SK-N-SH (cell line): Measurements from ENCODE around the gene SPAG5. TPM values are rescaled to one million over a fixed set of nuclear protein-coding genes. Genes with fewer than 3 reads are reported as not detected.

ENCODE experiments used
- CTCF ChIA-PET: fragments of 300-600, 350-600 bp; formaldehyde crosslinking; extraction: SDS; loops from one replicate; lab custom pipeline; 2021; lab: Yijun Ruan, JAX
- POLR2A ChIA-PET: fragments of 350-600 bp; sonication (Branson Sonifier 250); formaldehyde crosslinking; extraction: SDS; loops from one replicate; lab custom pipeline; 2020; ENCODE audit warnings: antibody characterized with exemption, inconsistent platforms; lab: Yijun Ruan, JAX
- DNase-seq: peaks from one replicate; pipeline ENCODE4 v3.0.0; 2012
- H2AFZ ChIP-seq: fragments of 200-600 bp; sonication (generic); 2 replicates; pipeline ENCODE4 v1.8.1; 2016; ENCODE audit warnings: antibody characterized with exemption, mild to moderate bottlenecking, low read depth
- H3F3A ChIP-seq: fragments of 200-600 bp; sonication (generic); replicated peaks from 2 replicates; pipeline ENCODE3; 2016; ENCODE audit warnings: antibody characterized with exemption, mild to moderate bottlenecking; ENCODE audit not compliant: insufficient read depth
- H3K27ac ChIP-seq, 2 experiments: fragments of 200-500 bp in 1 of 2; fragments of 200-600 bp in 1 of 2; sonication (Bioruptor generic) in 1 of 2; sonication (generic), shearing (Covaris generic) in 1 of 2; 2 replicates each; pipeline versions ENCODE4 v1.5.1 to v1.6.1; 2014 to 2016; ENCODE audit warnings: low read depth in 2 of 2, inconsistent platforms in 1 of 2, low read length in 1 of 2, mild to moderate bottlenecking in 1 of 2, mixed read lengths in 1 of 2
- H3K27me3 ChIP-seq: fragments of 200-600 bp; sonication (generic), shearing (Covaris generic); 2 replicates; pipeline ENCODE4 v1.6.1; 2016; ENCODE audit warnings: mixed run types; ENCODE audit not compliant: insufficient read depth
- H3K36me3 ChIP-seq, 2 experiments: fragments of 200-500 bp in 1 of 2; fragments of 200-600 bp in 1 of 2; sonication (Bioruptor generic) in 1 of 2; sonication (generic) in 1 of 2; replicated peaks in 1 of 2; 2 replicates each; pipeline versions ENCODE3 to v1.5.1; 2014 to 2016; ENCODE audit warnings: low read length in 1 of 2, mild to moderate bottlenecking in 1 of 2; ENCODE audit not compliant: insufficient read depth in 2 of 2, control insufficient read depth in 1 of 2
- H3K4me1 ChIP-seq, 2 experiments: fragments of 200-500 bp in 1 of 2; fragments of 200-600 bp in 1 of 2; sonication (Bioruptor generic) in 1 of 2; sonication (generic), shearing (Covaris generic) in 1 of 2; 2 replicates each; pipeline versions ENCODE4 v1.5.1 to v1.6.1; 2014 to 2016; ENCODE audit warnings: low read depth in 1 of 2, low read length in 1 of 2, mixed run types in 1 of 2; ENCODE audit not compliant: insufficient read depth in 2 of 2, control insufficient read depth in 1 of 2
- H3K4me2 ChIP-seq: fragments of 200-600 bp; sonication (generic), shearing (Covaris generic); 2 replicates; pipeline ENCODE4 v1.6.1; 2017; ENCODE audit warnings: mixed run types
- H3K4me3 ChIP-seq, 2 experiments: fragments of 200-500 bp in 1 of 2; fragments of 200-600 bp in 1 of 2; sonication (Bioruptor generic) in 1 of 2; sonication (generic), shearing (Covaris generic) in 1 of 2; 2 replicates each; pipeline versions ENCODE4 v1.5.1 to v1.8.1; 2014 to 2016; ENCODE audit warnings: low read depth in 2 of 2, inconsistent platforms in 1 of 2, low read length in 1 of 2, mild to moderate bottlenecking in 1 of 2, mixed read lengths in 1 of 2, moderate library complexity in 1 of 2
- H3K79me2 ChIP-seq: fragments of 200-600 bp; sonication (generic); 2 replicates; pipeline ENCODE4 v1.8.1; 2017; ENCODE audit warnings: mild to moderate bottlenecking; ENCODE audit not compliant: insufficient read depth
- H3K9ac ChIP-seq: fragments of 200-600 bp; sonication (generic); 2 replicates; pipeline ENCODE4 v1.6.1; 2017; ENCODE audit warnings: mixed run types
- H3K9me2 ChIP-seq: fragments of 200-600 bp; sonication (generic); 2 replicates; pipeline ENCODE4 v1.6.1; 2017; ENCODE audit warnings: mixed run types
- H3K9me3 ChIP-seq: fragments of 200-600 bp; sonication (generic); 2 replicates; pipeline ENCODE4 v1.6.1; 2017; ENCODE audit warnings: mixed run types, mild to moderate bottlenecking, moderate library complexity
- H4K20me1 ChIP-seq: fragments of 200-600 bp; sonication (generic); 2 replicates; pipeline ENCODE4 v1.6.1; 2017; ENCODE audit warnings: mild to moderate bottlenecking, mixed run types; ENCODE audit not compliant: insufficient read depth
- CTCF ChIP-seq: fragments of 200-600 bp; sonication (generic); IDR thresholded peaks from 2 replicates; pipeline ENCODE4 v1.6.1; 2017; ENCODE audit warnings: antibody characterized with exemption, mild to moderate bottlenecking, moderate library complexity
- ELF1 ChIP-seq: IDR thresholded peaks from 2 replicates; pipeline ENCODE4 v1.4.0; 2012
- EZH2phosphoT487 ChIP-seq: fragments of 200-600 bp; sonication (generic); IDR thresholded peaks from 2 replicates; pipeline ENCODE4 v1.6.1; 2017; ENCODE audit warnings: low read depth, mixed run types, mild to moderate bottlenecking, antibody characterized with exemption, moderate library complexity, borderline replicate concordance
- FOSL2 ChIP-seq: IDR thresholded peaks from 2 replicates; pipeline ENCODE4 v1.4.0; 2012; ENCODE audit warnings: low read depth, mild to moderate bottlenecking, moderate library complexity, borderline replicate concordance
- GABPA ChIP-seq: IDR thresholded peaks from 2 replicates; pipeline ENCODE4 v1.4.0; 2012; ENCODE audit warnings: low read depth, mild to moderate bottlenecking
- GATA2 ChIP-seq: sonication (generic); formaldehyde crosslinking; IDR thresholded peaks from 2 replicates; pipeline ENCODE4 v1.5.0; 2020; ENCODE audit warnings: mild to moderate bottlenecking, missing genetic modification reagents
- MAX ChIP-seq: IDR thresholded peaks from 2 replicates; pipeline ENCODE4 v1.4.0; 2012; ENCODE audit warnings: low read depth
- NFIC ChIP-seq: IDR thresholded peaks from 2 replicates; pipeline ENCODE4 v1.4.0; 2012; ENCODE audit warnings: borderline replicate concordance
- NRF1 ChIP-seq: IDR thresholded peaks from 2 replicates; pipeline ENCODE4 v1.6.1; 2012; ENCODE audit warnings: low read depth, mild to moderate bottlenecking, low read length
- PBX3 ChIP-seq: IDR thresholded peaks from 2 replicates; pipeline ENCODE4; 2012
- RAD21 ChIP-seq: IDR thresholded peaks from 2 replicates; pipeline ENCODE4 v1.6.1; 2012; ENCODE audit warnings: mild to moderate bottlenecking, low read length
- RCOR1 ChIP-seq: fragments of 150-350 bp; IDR thresholded peaks from 2 replicates; pipeline ENCODE4 v1.6.1; 2017; ENCODE audit warnings: antibody characterized with exemption, low read length
- REST ChIP-seq: IDR thresholded peaks from 2 replicates; pipeline ENCODE4 v1.6.1; 2012; ENCODE audit warnings: mild to moderate bottlenecking, low read depth, low read length, moderate library complexity
- SIN3A ChIP-seq: IDR thresholded peaks from 2 replicates; pipeline ENCODE4 v1.6.1; 2012; ENCODE audit warnings: low read depth, mild to moderate bottlenecking, low read length, moderate library complexity, borderline replicate concordance
- TAF1 ChIP-seq: IDR thresholded peaks from 2 replicates; pipeline ENCODE4 v1.6.1; 2012; ENCODE audit warnings: low read depth, mild to moderate bottlenecking, low read length, moderate library complexity, borderline replicate concordance
- TCF12 ChIP-seq: IDR thresholded peaks from 2 replicates; pipeline ENCODE4 v1.4.0; 2012
- TEAD4 ChIP-seq: IDR thresholded peaks from 2 replicates; pipeline ENCODE4 v1.4.0; 2012; ENCODE audit warnings: mild to moderate bottlenecking, borderline replicate concordance; ENCODE audit not compliant: insufficient read depth
- YY1 ChIP-seq: IDR thresholded peaks from 2 replicates; pipeline ENCODE4 v1.4.0; 2012; ENCODE audit warnings: low read depth, mild to moderate bottlenecking
- ZBTB33 ChIP-seq: IDR thresholded peaks from 2 replicates; pipeline ENCODE4 v1.4.0; 2012; ENCODE audit warnings: low read depth, borderline replicate concordance
- whole genome bisulfite sequencing: methylation state at CpG from one replicate; pipeline ENCODE4 v1.1.6; 2017; ENCODE audit warnings: low lambda C conversion rate; 5-methylcytosine and 5-hydroxymethylcytosine counted together
- polyA plus RNA-seq, 3 experiments: library from polyadenylated mRNA; depleted of rRNA; stranded (reverse); fragments of >200 nt; gene quantifications; 2 replicates each; pipeline ENCODE4 v1.2.3, GENCODE V29; 2012

SPAG5 gene
- polyA plus RNA-seq, 1 of the 3 experiments (the other 2 are of a cell fraction): 36.5 TPM

DNA sequence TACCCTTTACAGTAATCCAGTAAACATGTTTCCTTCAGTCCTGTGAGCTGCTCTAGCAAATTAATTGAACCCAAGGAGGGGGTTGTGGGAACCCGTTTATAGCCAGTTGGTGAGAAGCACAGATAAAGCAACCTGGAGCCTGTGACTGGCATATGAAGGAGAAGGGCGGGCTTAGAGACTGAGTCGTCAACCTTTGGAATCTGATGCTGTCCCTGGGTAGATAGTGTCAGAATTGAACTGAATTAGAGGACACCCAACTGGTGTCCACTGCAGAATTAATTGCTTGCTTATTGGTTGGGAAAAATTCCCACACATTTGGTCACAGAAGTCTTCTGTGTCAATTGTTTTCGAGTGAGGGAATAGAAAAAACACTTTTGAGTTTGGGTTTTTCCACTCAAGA lies 28.0 kb upstream of the SPAG5 start (continued):
- no peak for TF ChIP-seq PBX3
- no peak for TF ChIP-seq NFIC

GRCh38 chr17:28624148-28624547 lies 25.3 kb upstream of the SPAG5 start:
- Histone ChIP-seq H3K9ac (no peak overlapping the region), H3K4me3 (no peak overlapping the region), H3K4me1 (no peaks in the 10 kb centered on the region), H3K36me3 (peaks cover 71 to 74% of the 10 kb centered on the region in 2 experiments), H3K9me2 (no peaks in the 10 kb centered on the region), H2AFZ (no peak overlapping the region), H3K27ac (no peak overlapping the region), H3K4me2 (no peak overlapping the region), H3K79me2 (no peaks in the 10 kb centered on the region; the same call in 1 of the 2 replicates), H3K9me3 (no peaks in the 10 kb centered on the region), H3F3A (peaks cover 3% of the 10 kb centered on the region), H4K20me1 (no peaks in the 10 kb centered on the region), H3K27me3 (no peaks in the 10 kb centered on the region)
- CTCF ChIA-PET: interaction anchor here (1.1 to 7.0 kb wide), 4 partner anchors 13 to 71 kb away, joined by 4 to 37 read pairs (median 4); partner anchors contain the start of gene BLTP2
- no peak for DNase-seq
- POLR2A ChIA-PET: no interaction called here
- 85% methylated on average over 2 of the region's 2 CpGs for WGBS
- TF ChIP-seq GATA2 (CRISPR knock-in tag) (no peak), NRF1 (no peak), NFIC (no peak), REST (no peak), TCF12 (no peak), ZBTB33 (no peak), RAD21 (no peak), MAX (no peak), RCOR1 (no peak), EZH2phosphoT487 (no peak), FOSL2 (no peak), SIN3A (no peak), TEAD4 (no peak), YY1 (no peak), TAF1 (no peak), ELF1 (no peak), GABPA (no peak), CTCF (no peak)
